ENCODE results near the gene MIX23. TPM values are rescaled to one million over a fixed set of nuclear protein-coding genes. Genes with fewer than 3 reads are reported as not detected.
A peak's percentile ranks its signal among the peaks of the same experiment; 100 is the strongest.

The MIX23 gene
- polyA plus RNA-seq, 3 donors: 3.9 to 8.2 (median 5.2) TPM

DNA sequence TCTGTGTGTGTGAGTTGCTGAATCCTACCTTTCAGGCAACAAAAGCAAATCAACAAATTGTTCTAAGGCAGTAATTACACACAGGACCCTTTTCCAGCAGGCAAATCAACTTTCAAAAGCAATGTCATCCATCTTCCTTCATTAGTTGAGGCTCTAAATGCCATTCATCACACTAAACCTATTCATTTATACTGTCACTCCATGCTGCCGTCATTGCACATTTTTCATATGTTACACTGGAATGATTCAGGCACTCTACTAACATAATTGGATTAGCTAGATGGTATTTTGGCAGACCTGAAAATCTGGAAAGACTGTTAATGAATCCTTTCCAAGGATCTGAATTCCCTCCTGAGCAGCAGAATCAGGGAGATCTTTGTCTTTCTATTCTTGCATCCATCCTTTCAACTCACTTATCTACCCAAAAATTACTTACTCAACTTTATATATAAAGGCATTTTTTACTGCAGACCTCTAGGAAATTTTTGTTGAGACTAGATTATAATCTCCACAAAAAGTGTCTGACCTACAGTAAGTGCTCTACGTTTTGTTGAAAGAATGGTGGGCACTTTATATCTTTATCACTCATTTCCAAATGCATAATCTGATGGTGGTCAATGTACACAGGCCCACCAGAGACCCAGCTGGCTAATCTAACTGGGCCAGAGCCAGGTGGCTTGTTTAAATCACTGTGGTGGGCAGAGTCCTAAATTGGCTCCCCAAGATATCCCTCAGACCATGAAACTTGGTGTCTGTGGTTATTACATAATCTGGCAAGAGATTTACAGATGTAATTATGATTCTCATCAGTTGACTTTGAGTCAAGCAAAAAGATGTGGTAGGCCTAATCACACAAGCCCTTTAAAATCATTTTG is 25.0 kb downstream of the MIX23 start:
- no peak for DNase-seq
- TF ChIP-seq, protein P1, sequence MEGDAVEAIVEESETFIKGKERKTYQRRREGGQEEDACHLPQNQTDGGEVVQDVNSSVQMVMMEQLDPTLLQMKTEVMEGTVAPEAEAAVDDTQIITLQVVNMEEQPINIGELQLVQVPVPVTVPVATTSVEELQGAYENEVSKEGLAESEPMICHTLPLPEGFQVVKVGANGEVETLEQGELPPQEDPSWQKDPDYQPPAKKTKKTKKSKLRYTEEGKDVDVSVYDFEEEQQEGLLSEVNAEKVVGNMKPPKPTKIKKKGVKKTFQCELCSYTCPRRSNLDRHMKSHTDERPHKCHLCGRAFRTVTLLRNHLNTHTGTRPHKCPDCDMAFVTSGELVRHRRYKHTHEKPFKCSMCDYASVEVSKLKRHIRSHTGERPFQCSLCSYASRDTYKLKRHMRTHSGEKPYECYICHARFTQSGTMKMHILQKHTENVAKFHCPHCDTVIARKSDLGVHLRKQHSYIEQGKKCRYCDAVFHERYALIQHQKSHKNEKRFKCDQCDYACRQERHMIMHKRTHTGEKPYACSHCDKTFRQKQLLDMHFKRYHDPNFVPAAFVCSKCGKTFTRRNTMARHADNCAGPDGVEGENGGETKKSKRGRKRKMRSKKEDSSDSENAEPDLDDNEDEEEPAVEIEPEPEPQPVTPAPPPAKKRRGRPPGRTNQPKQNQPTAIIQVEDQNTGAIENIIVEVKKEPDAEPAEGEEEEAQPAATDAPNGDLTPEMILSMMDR (IDR thresholded peaks at IDR 0.05): no peak
- peaks cover 6% of the 10 kb centered on the region for H4K20me1 ChIP-seq (ENCODE audit: insufficient read depth, low read length)
- no CpG with 5 or more reads among the region's 2 CpGs for WGBS (ENCODE audit: insufficient coverage)
- H3K9me3 ChIP-seq (replicated peaks in 1 of 2; ENCODE audit: control insufficient read depth in 1 of 2, insufficient read depth in 1 of 2, low read length in 2 of 2): no peaks in the 10 kb centered on the region
- H3K4me3 Mint-ChIP-seq: no peak overlapping the region
- no peaks in the 10 kb centered on the region for H3K27me3 ChIP-seq (ENCODE audit: control insufficient read depth in 2 of 2, insufficient read depth in 2 of 2, low read length in 2 of 2)
- no peak overlapping the region for H3K9ac ChIP-seq (ENCODE audit: insufficient read depth, low read length, poor library complexity, severe bottlenecking)
- H2AFZ ChIP-seq (ENCODE audit: insufficient read depth, low read depth, low read length, poor library complexity, severe bottlenecking): no peak overlapping the region
- H3K4me3 ChIP-seq (replicated peaks in 1 of 3; ENCODE audit: low read depth in 2 of 3, low read length in 3 of 3): no peak overlapping the region
- H3K27ac ChIP-seq (ENCODE audit: low read depth in 1 of 2, low read length in 2 of 2): peak overlapping the region in 1 of 2 donors; percentile 3
- peaks cover 0 to 2% (median 0%) of the 10 kb centered on the region in 3 donors for H3K27me3 Mint-ChIP-seq (ENCODE audit: low read depth in 3 of 3)
- H3K36me3 Mint-ChIP-seq: peaks cover 20 to 30% of the 10 kb centered on the region in 2 donors
- peaks cover 27% of the 10 kb centered on the region in 2 donors for H3K4me1 ChIP-seq (ENCODE audit: control insufficient read depth in 1 of 2, insufficient read depth in 2 of 2, low read length in 2 of 2)
- peaks cover 6% of the 10 kb centered on the region for H3K79me2 ChIP-seq (ENCODE audit: insufficient read depth, low read length)
- peak overlapping the region in 2 of 7 donors; percentile 63 to 66 for H3K27ac Mint-ChIP-seq
- intact Hi-C loops (cut with micrococcal nuclease): no loop called here
- peaks cover 0 to 3% (median 0%) of the 10 kb centered on the region in 7 donors for H3K9me3 Mint-ChIP-seq
- peaks cover 47% of the 10 kb centered on the region for H3K4me1 Mint-ChIP-seq
- peaks cover 11 to 40% of the 10 kb centered on the region in 2 donors for H3K36me3 ChIP-seq (replicated peaks in 1 of 2; ENCODE audit: control insufficient read depth in 1 of 2, insufficient read depth in 2 of 2, low read length in 2 of 2)
- no peak overlapping the region for H3K4me2 ChIP-seq (replicated peaks; ENCODE audit: extremely low read depth, low read length, poor library complexity, severe bottlenecking)

DNA sequence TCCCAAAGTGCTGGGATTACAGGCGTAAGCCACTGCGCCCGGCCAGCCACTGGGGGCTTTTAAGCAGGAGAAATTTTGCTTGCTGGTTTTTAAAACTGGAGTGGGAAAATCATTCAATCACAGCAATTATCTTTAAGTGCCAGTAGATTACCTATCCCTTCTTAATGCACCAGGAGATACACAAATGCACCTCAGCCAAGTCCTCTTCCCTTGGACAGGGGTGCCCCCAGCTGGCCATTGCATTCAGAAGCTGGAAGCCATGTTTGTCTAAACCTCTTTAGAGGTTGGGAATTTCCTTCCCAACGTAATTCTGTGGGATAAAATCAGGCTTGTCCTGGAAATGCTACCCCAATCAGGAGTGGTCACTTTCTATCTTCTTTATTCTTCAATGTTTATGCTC is 26.6 kb downstream of the MIX23 start:
- peaks cover 6% of the 10 kb centered on the region for H3K79me2 ChIP-seq (ENCODE audit: insufficient read depth, low read length)
- H3K4me3 ChIP-seq (replicated peaks in 1 of 3; ENCODE audit: low read depth in 2 of 3, low read length in 3 of 3): no peak overlapping the region
- no peak overlapping the region for H3K9ac ChIP-seq (ENCODE audit: insufficient read depth, low read length, poor library complexity, severe bottlenecking)
- Mint-ChIP-seq H3K9me3 (peaks cover 0 to 3% (median 0%) of the 10 kb centered on the region in 7 donors), H3K36me3 (peaks cover 18 to 22% of the 10 kb centered on the region in 2 donors), H3K4me3 (peak overlapping the region in 1 of 2 donors; percentile 55), H3K27me3 (ENCODE audit: low read depth in 3 of 3) (peaks cover 0 to 2% (median 0%) of the 10 kb centered on the region in 3 donors), H3K27ac (peak overlapping the region in 4 of 7 donors; percentile 20 to 61 (median 46)), H3K4me1 (peaks cover 49% of the 10 kb centered on the region)
- no peaks in the 10 kb centered on the region for H3K27me3 ChIP-seq (ENCODE audit: control insufficient read depth in 2 of 2, insufficient read depth in 2 of 2, low read length in 2 of 2)
- TF ChIP-seq, protein P1 (IDR thresholded peaks at IDR 0.05): peak; percentile 39
- intact Hi-C loops (cut with micrococcal nuclease): no loop called here
- no peak overlapping the region for H2AFZ ChIP-seq (ENCODE audit: insufficient read depth, low read depth, low read length, poor library complexity, severe bottlenecking)
- H3K4me2 ChIP-seq (replicated peaks; ENCODE audit: extremely low read depth, low read length, poor library complexity, severe bottlenecking): no peak overlapping the region
- peaks cover 6% of the 10 kb centered on the region for H4K20me1 ChIP-seq (ENCODE audit: insufficient read depth, low read length)
- H3K9me3 ChIP-seq (replicated peaks in 1 of 2; ENCODE audit: control insufficient read depth in 1 of 2, insufficient read depth in 1 of 2, low read length in 2 of 2): no peaks in the 10 kb centered on the region
- peak in 2 of 3 donors; percentile 19 to 21 for DNase-seq
- WGBS (ENCODE audit: insufficient coverage): no CpG with 5 or more reads among the region's 4 CpGs
- no peak overlapping the region for H3K27ac ChIP-seq (ENCODE audit: low read depth in 1 of 2, low read length in 2 of 2)
- peaks cover 3 to 24% of the 10 kb centered on the region in 2 donors for H3K36me3 ChIP-seq (replicated peaks in 1 of 2; ENCODE audit: control insufficient read depth in 1 of 2, insufficient read depth in 2 of 2, low read length in 2 of 2)
- H3K4me1 ChIP-seq (ENCODE audit: control insufficient read depth in 1 of 2, insufficient read depth in 2 of 2, low read length in 2 of 2): peaks cover 27% of the 10 kb centered on the region in 2 donors

Data from CD14-positive monocyte (primary cell).